ENCODE measurements around the gene SYCE3. TPM values are rescaled to one million over a fixed set of nuclear protein-coding genes. Genes with fewer than 3 reads are reported as not detected.

SYCE3 gene
- total and polyA plus RNA-seq, 2 donors (not counting 3 experiments of a cell fraction or from before 2014, with no cell fraction given), result not detected

GRCh38 chr22:50505276-50505775, 57.4 kb downstream of the SYCE3 start:
- ChIA-PET CTCF (no interaction called here), POLR2A (no interaction called here)
- H2AFZ ChIP-seq (ENCODE audit: low read depth, low read length), result no peak overlapping the region
- FAIRE-seq, result no peak
- no peaks in the 10 kb centered on the region for H3K27me3 ChIP-seq (ENCODE audit: control insufficient read depth in 2 of 2, insufficient read depth in 2 of 2, low read length in 2 of 2)
- no peak for DNase-seq (ENCODE audit: low read depth, low spot score)
- no peaks in the 10 kb centered on the region for H4K20me1 ChIP-seq (replicated peaks; ENCODE audit: control insufficient read depth, extremely low read depth, insufficient read depth, low read length)
- no peaks in the 10 kb centered on the region for H3K9me1 ChIP-seq (replicated peaks; ENCODE audit: control insufficient read depth, extremely low read depth, insufficient read depth, low read length)
- H3K27ac ChIP-seq (ENCODE audit: insufficient read depth, low read depth, low read length), result no peak overlapping the region
- TF ChIP-seq FOS (IDR thresholded peaks at IDR 0.05; ENCODE audit: borderline replicate concordance, insufficient read depth, low read length) (no peak), EZH2 (IDR thresholded peaks at IDR 0.05; ENCODE audit: borderline replicate concordance, low read depth, low read length, severe bottlenecking) (no peak), MAX (IDR thresholded peaks at IDR 0.05; ENCODE audit: insufficient read depth, insufficient read length) (no peak), JUN (IDR thresholded peaks at IDR 0.05; ENCODE audit: borderline replicate concordance, insufficient read depth, insufficient read length, low read depth) (no peak), CTCF (IDR thresholded peaks at IDR 0.05; ENCODE audit: extremely low read depth in 1 of 2, insufficient read depth in 1 of 2, low read depth in 1 of 2, low read length in 2 of 2) (no peak), POLR2A (IDR thresholded peaks at IDR 0.05; ENCODE audit: low read depth, low read length) (no peak), MYC (IDR thresholded peaks at IDR 0.05; ENCODE audit: low read depth, low read length) (no peak), GATA2 (IDR thresholded peaks at IDR 0.05; ENCODE audit: insufficient read depth, insufficient read length, low read depth, low read length) (no peak), POLR2AphosphoS5 (IDR thresholded peaks at IDR 0.05; ENCODE audit: insufficient read depth, low read depth, low read length) (no peak)
- dilution Hi-C loops (cut with MboI; ENCODE audit: extremely low pct_ligation_motif_present, low sequenced_read_pairs) (no loop called here), intact Hi-C loops (cut with micrococcal nuclease) (no loop called here)
- H3K9ac ChIP-seq (replicated peaks; ENCODE audit: extremely low read depth, insufficient read depth, low read length), result no peak overlapping the region
- BruUV-seq (replicated peaks), result no TSS peak
- peaks cover 14% of the 10 kb centered on the region for H3K4me1 ChIP-seq (ENCODE audit: control insufficient read depth, extremely low read depth, insufficient read depth, low read length)
- H3K4me3 ChIP-seq (replicated peaks in 1 of 3; ENCODE audit: insufficient read depth in 1 of 3, low read depth in 1 of 3, low read length in 3 of 3), result no peak overlapping the region
- no peaks in the 10 kb centered on the region for H3K9me3 ChIP-seq (replicated peaks; ENCODE audit: control insufficient read depth, insufficient read depth, low read length)
- peaks cover 29% of the 10 kb centered on the region for H3K79me2 ChIP-seq (ENCODE audit: control insufficient read depth, insufficient read depth, low read length)
- peaks cover 6 to 22% of the 10 kb centered on the region in 2 experiments for H3K36me3 ChIP-seq (ENCODE audit: control insufficient read depth in 2 of 2, extremely low read depth in 1 of 2, insufficient read depth in 2 of 2, low read length in 2 of 2)
- no peak overlapping the region for H3K4me2 ChIP-seq (ENCODE audit: insufficient read depth, low read length)
